SK-N-MC (cell line): ENCODE results near the gene DAND5.

ENCODE experiments used
- EZH2 ChIP-seq: fragments of 200-600 bp; sonication (generic); IDR thresholded peaks from one replicate; pipeline ENCODE4 v1.6.1; 2017; ENCODE audit warnings: antibody characterized with exemption
- POLR2AphosphoS5 ChIP-seq: IDR thresholded peaks from 2 replicates; pipeline ENCODE4 v1.6.1; 2012; ENCODE audit warnings: mild to moderate bottlenecking, low read depth, low read length, borderline replicate concordance

DNA sequence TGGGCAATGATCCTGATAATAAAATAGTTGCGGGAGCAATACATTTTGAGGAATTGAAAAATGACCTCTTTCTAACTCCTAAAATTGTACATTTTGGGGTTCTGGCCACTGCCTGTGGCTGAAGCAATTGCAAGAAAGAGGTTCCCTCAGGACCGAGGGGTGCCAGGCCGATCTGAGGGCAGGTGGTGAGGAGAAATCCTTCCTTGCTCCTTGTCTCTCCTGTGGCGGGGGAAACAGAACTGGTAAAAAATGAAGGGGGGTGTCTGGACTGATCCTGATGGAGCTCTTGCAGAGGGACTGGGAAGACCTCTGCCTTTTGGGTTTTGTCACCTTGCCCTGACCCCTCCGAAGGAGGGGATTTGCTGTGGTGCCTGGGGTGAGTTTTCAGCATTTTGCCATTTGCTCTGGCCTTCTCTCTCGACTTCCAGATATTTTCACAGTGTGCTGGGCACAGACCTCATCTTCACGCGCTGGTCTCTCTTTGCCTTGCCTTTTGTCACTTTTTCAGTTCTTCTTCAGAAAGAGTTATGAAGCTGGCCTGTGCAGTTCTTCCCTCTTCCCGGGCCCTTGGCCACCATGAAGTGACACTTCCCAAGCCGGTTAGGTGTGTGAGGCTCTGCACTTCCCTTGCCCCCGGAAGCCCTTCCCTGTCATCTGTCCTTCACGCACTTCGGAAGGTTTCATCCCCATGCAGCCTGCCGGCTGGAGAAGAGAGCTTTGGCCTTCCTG, 48.1 kb downstream of the DAND5 start:
- no peak for TF ChIP-seq EZH2
- no peak for TF ChIP-seq POLR2AphosphoS5
